Activated effector memory CD4-positive, alpha-beta T cell treated with Interleukin-2 at 50 U/mL for 16 hours (primary cell): ENCODE measurements around the gene STIMATE.

Experiments
- DNase-seq: peaks from one replicate; pipeline ENCODE4 v3.0.0-alpha.2; 2020

Gene STIMATE

DNA sequence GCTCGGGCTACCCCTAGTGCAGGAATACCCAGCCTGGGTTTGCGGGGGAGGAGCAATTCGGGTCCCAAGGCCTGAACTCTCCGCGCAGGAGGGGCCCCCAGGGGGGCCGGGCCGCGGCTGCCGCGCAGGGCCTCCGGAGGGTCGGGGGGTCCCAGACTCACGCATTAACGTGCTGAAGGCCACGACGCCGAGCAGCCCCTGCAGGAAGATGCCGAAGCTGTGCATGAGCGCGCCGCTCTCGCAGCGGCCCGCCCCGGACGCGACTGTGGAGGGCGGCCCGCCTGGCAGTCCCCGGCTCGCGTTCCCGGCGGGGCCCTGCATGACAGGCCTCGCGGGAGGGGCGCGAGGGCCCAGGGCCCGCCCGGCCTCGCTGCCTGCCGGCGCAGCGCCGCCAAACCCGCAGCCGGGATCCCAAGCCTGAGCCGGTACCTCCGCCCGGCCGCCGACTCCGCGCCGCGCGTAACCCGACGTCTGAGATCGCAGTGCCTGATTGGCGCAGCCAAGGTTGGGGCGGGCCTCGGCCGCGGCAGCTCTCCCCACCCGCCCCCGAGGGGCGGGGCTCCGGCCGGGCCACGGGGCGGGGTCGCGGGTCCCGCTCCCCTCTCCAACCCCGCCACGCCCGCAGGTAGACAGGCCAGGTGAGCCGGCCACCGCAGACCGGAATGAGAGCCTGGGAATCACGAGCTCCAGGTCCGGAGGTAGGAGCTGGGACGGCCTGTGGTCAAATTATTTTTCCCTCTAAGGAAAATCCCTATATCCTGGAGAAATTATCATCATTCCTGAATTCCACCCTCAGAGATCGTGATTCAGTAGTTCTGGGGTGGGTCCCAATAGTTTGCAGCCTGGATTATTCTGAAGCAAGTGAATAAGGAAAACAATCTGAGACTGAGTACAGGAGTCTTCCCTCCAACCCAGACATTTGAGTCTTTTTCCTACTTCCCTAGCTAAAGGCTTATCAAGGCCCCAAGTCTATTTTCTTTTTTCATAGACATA is at the start of gene STIMATE:
STIMATE (minus strand) TSS at position 419 of the 993 bp plus-strand sequence; CDS start at position 321, 98 bp downstream.
- peak; percentile 84 for DNase-seq

DNA sequence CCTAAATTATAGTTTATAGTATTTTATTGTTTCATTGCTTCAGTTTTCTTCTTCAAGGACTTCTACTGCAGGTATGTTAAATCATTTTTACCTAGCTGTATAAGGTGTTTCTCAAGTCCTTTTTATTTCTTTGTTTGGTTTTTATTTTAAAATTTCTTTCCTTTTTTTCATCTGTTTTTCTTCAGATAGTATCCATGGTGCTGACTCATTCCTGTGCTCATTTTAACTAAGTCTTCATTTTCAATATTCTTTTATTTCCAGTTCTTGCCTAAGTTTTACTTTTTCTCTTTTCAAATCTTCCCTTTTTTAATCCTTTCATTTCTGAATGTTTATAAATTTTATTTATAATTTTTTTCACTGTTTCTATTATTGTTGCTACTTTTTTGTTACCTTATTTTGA is 42.3 kb upstream of the STIMATE start:
- DNase-seq: no peak

DNA sequence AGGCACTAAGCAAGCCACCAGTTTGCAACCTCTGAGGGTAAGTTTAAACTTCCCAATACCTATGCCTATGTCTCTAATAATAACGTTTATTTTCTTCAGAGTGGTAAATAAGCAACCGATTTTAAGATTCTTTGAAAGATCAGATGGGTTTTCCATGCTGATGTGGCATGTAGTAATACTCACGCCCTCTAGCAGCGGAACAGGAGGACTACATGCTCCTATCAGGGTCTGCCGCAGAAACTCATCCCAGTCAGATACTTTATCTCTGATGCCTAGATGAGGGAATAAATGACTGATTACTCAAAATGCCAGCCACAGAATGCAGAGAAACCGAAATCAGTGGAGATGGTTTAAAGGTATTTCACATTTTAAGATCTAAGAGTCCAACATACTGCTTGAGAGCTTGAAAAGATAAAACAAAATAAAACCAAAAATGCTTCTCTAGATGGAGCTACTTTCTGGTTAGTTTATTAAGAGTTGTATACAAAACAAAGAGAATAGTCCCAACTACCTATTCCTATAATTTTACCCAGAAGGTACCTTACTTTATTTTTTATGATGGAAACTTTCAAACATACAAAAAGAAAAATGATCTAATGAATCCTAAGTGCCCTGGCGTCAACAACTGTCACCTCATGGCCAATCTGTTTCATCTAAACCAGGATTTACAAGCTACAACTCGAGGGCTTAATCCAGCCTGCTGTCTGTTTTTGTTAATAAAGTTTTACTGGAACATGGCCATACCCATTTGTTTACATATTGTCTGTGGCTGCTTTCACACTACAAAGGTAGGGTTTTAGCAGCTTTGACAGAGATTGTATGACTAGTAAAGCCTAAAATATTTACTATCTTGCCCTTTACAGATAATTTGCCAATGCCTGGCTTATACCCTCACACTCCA is 37.5 kb upstream of the STIMATE start:
- peak; percentile 25 for DNase-seq

DNA sequence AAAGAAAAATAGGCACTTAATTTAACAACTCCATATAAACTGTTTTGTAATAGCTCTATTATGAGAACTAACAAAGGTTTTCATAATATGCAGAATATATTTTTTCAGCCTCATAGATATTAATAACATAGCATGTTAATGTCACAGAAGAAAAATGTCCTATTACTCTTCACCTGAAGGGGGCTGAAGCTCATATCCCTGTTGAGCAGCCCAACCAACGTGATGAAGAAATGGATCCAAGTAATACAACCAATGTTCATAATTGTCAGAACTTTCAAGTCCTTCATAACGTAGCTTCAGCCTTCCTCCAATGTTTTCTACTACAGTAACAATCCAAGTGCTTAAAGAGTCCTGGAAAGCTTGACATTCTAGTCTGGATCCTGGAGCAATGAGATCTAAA is 34.5 kb upstream of the STIMATE start:
- DNase-seq: no peak

DNA sequence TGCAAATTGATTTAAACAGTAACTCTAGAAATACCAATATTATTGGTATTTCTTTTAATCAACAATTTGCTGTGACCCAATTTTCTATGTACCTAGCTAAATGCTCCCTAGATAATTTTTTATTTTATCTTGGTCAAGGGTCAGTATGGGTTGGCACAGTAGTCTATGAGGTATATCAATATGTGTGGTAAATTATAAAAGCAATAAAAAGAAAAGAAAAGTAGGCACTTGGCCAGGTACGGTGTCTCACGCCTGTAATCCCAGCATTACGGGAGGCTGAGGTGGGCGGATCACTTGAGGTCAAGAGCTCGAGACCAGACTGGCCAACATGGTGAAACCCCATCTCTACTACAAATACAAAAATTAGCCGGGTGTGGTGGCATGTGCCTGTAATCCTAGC is 34.0 kb upstream of the STIMATE start:
- no peak for DNase-seq

DNA sequence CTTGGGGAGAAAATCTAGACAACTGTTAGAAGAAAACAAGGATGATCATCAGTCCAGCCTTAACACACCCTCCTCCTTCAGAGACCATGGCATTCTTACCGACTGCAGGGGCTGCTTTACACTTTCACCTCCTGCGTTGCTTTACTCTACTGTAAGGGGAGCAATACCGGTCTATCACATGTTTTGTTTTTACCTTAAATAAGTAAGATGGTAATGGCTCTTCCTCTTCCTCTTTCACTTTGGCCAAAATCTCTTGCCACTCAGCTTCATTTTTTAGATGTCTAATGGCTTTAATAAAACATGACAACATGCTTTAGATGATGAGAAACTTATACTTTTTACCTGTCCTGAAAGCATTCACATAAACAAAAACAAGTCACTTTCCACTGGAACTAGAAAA is 33.4 kb upstream of the STIMATE start:
- DNase-seq: no peak

DNA sequence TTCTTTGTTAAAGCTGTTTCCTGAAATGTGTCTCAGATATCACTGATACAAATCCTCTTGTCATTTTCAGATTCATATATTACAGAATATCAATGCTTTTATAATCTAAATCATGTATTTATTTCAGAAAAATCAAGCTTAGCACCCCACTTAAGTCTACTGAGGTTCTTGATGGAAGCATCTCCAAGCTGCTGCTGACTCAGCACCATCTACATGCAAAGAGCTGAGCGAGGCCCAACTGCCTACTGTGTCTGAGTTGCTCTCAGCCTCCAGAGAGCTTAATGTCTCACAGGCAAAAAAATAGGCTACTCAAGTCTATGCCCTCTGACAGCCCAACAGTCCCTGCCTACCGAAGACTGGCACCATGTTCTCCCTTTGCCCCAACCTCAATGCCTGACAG is 29.2 kb upstream of the STIMATE start:
- no peak for DNase-seq

DNA sequence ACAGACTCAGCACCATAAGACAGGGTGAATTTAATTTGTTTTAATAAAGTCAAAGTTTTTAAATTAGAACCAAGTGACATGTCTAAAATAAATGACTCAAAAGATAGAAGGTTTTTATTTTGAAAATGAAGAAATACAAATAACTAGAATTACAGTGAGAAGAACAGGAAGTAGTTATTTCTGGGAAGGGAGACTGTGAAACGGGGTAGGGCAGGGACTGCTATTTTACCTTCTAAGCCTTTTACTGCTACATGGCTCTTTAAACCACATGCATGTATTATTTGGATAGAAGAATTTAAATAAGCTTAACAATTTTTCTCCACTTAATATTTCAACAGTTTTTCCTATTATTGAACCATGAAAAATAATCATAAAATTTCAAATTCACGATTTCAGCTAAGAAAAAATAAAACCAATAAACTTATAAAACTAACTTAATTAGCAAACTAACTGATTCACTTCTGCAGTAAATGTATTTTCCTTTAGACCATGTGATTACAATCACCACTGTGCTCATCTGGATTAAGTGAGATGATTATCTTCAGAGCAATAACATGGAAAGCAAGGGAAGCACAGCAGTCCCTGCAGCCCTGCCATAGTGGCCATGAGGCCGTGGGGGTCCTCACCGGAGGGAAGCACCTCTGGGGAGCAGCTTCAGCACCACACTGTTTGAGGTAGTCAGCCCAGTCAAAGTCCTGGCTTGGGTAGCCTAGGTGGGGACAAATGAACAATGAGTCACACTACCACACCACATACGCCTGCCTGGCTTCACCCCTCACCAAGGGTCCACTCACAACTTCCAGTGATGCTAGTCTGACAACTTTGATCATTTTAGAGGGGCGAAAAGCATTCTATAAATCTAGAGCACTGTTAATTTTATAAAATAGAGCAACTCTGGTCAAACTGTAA is 28.3 kb upstream of the STIMATE start:
- DNase-seq: no peak

DNA sequence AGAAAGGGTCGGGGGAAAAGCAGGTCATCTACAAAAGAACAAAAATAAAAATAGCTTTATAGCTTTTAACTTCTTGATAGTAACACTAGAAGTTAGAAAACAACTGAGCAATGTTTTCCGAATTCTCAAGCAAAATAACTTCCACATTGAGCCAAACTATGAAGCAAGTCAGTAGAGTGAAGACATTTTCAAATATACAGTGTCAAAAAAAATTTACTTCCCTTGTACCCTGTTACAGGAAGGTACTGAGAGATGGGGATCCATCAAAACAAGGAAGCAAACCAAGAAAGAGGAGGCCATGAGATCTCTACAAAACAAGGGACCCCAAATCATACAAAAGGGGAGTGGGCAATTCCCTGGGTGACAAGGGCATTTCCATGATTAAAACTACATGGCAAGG is 26.6 kb upstream of the STIMATE start:
- no peak for DNase-seq

DNA sequence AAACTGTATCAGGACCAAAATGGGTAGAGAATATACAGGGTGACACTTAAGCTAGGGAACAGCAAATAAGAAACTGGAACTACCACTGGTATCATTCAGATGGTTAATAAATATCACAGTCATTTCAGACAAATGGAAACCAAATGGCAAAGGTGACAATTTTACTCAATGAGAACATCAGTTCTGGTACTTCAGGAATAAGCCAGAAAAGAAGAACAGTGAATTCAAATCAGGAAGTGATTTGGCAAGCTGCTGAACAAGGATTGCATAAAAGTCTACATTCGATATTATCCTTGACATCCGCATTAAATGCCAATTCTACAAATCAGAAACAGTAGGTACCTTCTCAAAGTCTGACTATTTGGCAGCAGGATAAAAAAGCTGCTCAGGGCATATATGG is 23.5 kb upstream of the STIMATE start:
- DNase-seq: no peak

DNA sequence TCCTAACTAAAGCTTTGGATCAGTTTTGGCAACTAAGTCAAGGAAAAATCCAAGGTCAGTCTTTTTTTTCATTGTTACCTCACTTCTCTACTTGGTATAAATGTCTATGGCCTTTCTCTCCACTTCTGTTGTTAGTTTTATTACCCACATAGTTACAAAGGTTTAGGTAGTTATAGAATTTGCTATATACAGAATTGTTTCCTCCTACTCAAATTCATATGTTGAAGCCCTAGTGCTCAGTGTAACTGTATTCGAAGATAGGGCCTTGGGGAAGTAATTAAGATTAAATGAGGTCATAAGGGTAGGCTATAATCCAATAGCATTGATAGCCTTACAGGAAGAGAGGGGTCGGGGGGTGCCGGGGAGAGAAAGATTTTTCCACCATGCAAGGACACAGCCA is 19.7 kb upstream of the STIMATE start:
- no peak for DNase-seq

DNA sequence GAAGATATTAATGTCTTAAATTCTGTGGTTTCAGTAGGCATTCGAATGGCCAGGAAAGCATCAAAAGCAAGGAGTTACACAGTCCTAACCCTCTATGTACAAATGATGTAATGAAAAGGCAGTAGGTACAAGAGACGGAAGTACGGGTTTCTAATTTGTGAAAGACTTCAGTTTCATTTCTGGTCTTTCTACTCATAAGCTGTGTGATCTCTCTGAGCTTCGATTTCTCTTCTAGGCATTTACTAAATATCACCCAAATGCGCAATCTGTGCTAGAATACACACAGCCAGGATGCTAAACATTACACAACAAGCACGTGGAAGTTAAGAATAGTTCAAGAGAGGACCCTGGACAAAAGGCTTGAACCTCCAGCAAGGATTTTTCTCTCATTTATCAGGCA is 17.9 kb upstream of the STIMATE start:
- no peak for DNase-seq

DNA sequence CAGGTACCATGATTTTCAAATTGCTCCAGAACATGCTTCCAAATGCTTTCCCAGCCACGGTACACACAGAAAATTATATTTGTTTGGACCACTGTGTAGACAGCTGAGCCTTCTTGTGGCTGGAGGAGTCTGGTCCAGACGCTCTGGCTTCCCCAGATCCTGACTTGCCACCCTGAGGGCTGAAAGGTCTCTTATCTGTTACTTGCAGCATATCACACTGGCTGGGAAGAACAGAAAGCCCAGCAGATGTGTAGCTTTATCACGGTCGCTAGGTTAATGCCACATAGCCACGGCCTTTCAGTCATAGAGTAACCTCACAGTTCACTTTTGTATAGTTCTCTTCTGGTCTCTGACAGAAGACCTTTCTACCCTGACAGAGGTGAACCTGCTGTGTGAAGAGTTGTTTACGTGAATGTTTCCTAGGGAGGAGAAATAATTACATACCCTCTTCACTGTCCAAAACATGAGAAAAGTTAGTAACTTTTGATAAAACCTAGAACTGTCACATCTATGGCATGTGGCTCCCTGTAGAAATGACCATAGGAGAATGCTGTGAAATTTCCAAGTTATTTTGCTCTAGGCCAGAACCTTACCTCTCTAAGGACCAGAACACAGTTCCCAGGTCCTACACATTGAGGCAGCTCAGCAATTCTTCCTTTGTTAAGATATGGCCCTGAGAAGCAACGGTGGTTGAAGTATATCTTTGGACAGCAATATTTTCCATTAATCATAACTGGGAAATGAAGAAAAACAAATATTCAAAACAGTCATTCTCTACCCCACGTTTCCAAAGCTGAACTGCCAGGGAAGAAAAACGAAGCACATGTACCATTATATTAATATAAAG is 15.8 kb upstream of the STIMATE start:
- DNase-seq: no peak

DNA sequence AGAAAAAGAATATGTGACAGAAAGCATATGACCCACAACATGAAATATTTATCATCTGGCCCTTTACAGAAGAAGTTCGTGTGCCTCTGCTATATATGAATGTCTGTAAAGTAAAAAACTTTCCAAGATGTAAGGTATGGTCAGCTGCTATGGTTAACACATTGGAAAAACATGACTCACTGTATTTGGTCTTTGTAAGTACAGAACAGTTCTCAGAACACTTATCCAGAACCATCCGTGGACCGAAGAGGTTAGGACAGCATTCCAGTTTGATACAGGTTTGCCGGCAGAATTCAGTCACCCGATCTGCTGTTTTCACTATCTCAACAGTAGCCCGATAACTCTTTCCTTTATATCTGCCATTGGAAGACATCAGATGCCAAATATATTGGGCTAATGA is 13.5 kb upstream of the STIMATE start:
- DNase-seq: no peak

DNA sequence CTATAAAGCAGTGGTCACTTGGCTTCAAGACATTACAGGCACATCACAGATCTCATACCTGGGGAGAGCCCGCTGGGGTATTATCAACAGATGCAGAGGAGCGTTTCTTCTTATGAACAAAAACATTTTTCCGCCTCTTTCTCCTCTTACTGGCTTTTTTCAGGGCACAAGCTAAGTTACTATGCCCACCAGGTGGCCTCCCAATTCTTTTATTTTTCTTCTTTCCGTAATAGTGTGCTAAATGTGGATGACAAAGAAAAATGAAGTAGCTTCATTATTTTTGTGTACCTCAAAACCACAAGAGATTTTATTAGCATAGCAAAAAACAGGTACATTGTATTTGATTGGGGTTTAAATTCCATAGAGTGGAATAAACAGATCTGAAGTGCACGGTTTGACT is 10.1 kb upstream of the STIMATE start:
- DNase-seq: no peak

DNA sequence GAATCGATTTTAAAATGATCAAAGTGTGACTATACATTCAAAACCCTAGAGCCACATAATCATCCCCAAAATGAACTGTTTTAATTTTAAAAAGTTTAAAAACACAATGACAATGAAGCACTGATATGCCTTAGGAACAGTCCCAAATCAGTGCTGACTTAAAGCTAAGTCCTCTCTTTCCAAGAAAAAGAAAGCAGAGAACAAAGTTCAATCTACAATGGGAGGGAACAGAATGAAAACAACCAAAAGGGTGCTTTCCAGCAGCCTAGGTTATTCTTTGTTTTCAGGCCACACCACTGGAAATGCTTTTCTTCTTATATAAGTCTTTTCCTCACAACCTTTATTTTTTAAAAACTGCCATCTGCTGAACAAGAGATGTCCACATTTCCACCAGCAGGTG is 7.2 kb upstream of the STIMATE start:
- no peak for DNase-seq

DNA sequence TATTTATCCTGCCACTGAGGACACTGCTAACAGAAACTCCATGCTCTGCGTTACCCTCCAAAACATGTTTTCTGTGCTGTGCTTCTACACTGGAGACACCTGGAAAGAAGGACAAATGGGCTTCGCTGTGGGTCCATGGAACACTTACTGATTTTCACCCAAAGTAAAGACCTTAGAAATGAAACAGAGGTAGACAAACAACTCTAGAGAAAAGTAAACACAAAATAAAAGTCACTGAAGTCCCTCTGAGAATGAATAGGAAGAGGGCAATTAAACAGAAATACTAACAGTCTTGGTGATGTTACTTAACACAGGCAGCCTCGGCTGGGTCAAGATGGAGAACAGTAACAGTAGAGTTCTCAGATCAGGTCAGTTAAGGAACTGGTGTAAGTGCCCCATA is 6.7 kb upstream of the STIMATE start:
- no peak for DNase-seq

DNA sequence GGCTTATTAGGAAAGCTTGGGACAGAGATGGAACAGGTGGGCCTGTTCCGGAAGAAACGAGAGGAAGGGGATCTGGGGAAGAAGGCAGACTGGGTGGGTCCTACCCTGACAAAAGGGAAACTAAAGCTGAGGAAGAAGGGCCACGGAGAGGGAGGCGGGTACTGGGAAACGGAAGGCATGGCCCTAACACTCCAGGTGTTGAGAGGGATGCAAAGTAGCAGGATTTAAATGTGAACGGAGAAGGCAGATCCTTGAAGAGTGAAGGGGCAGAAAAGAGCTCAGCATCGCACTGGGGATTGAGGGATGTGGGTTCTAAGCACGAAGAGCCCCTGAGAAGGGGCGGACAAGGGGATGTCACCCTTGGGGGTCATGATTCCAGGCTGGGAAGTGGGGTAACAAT is 735 bp downstream of the STIMATE start:
- no peak for DNase-seq

DNA sequence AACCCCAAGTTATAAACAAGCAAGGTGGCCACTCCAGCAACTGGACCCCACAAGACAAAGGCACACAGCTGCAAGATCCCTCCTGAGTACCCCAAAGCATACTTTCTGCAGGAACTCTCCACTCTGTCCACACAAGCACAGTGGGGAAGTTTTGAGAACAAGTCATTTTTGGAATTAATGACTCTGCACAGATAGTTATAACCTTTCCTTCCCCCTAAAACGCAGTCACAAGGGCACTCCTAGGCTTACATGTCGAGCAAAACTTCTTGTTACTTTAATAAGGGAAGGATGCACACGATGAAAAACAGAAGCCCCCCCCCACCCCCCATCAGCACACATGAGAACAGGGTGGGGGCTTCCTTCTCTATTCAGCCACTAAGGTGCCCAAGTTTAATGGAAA is 1.2 kb downstream of the STIMATE start:
- DNase-seq: no peak

DNA sequence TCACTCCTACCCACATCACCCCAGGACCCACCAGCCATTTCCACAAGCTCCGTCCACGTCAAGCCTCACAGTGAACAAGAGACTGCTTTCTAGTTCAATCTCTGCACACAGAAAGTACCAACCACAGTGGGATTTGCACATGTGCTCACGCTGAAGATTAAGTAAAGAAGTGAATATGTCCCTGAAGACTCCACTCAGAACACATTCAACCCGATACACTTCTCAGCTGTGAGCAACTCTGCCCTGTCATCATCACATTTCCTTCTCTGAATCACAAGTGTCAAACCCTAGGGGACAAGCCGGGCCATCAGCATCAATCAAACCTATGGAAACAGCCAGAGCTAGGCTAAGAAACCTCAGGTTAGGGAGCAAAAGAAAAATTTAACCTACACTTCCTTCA is 1.9 kb downstream of the STIMATE start:
- no peak for DNase-seq

DNA sequence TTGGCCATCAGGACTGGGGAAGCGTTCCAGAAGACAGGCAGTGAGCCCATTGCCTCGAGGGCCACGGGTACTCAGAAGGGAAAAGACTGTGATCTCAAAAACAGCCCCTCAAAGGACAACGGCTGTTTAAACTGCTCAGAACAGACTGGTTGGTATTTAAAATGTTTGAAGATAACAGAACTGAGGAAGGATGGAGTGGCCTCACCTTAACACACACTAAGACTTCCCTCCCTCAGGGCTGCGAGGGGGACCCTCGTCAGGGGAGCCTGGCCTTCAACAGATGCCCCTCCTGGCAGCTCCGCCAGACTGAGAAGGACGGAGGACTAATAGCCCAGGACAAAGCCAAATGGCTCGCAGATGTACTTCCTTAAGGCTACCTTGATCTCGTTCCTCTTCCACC is 2.6 kb downstream of the STIMATE start:
- no peak for DNase-seq

DNA sequence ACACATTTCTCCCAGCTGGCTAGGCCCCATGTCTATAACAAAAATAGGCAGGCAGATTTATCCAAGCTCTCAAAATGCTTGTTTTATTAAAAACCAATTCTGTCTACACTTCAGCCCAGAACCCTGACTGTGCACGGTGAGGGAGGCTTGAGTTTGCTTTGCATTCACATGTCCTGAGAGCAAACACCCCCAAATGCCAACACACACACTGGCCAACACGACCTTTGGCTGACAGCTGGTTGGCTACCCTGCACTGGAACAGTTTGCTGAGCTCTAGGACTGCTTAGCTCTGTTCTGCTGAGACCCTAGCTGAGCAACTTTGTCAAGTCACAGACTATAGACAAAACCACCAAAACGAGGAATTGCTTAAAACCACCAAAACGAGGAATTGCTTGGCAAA is 3.6 kb downstream of the STIMATE start:
- DNase-seq: no peak
